Uterus (tissue), 4 donors: ENCODE data around the gene ATP4A. TPM values are rescaled to one million over a fixed set of nuclear protein-coding genes. Genes with fewer than 3 reads are reported as not detected.

ENCODE experiments used
- DNase-seq, 2 donors: peaks; one replicate each; pipeline ENCODE4 v3.0.0-alpha.2; 2019 to 2020
- H3K27ac ChIP-seq, 2 donors: fragments of 200-600 bp; sonication (generic); 1 replicate in 1 of 2; 2 replicates in 1 of 2; pipeline ENCODE4 v1.5.1; 2016 to 2018
- H3K27me3 ChIP-seq, 2 donors: fragments of 200-600 bp; sonication (generic); one replicate each; pipeline ENCODE4 v1.5.1; 2018 to 2019; ENCODE audit warnings: control low read depth in 1 of 2
- H3K36me3 ChIP-seq, 2 donors: fragments of 200-600 bp; sonication (generic); one replicate each; pipeline ENCODE4 v1.5.1; 2019; ENCODE audit warnings: control low read depth in 1 of 2
- H3K4me1 ChIP-seq, 2 donors: fragments of 200-600 bp; sonication (generic); one replicate each; pipeline ENCODE4 v1.5.1; 2018 to 2019; ENCODE audit warnings: control low read depth in 1 of 2
- H3K4me3 ChIP-seq, 2 donors: fragments of 200-600 bp; sonication (generic); 1 replicate in 1 of 2; 2 replicates in 1 of 2; pipeline ENCODE4 v1.5.1; 2018 to 2019; ENCODE audit warnings: mild to moderate bottlenecking in 1 of 2
- H3K9me3 ChIP-seq, 2 donors: fragments of 200-600 bp; sonication (generic); one replicate each; pipeline ENCODE4 v1.5.1; 2019; ENCODE audit warnings: control low read depth in 1 of 2
- CTCF ChIP-seq, 4 experiments: fragments of 200-600 bp in 2 of 4; fragments of 450-650 bp in 2 of 4; sonication (generic) in 2 of 4; IDR thresholded peaks; one replicate each; pipeline ENCODE4 v1.5.1; 2016 to 2019; ENCODE audit warnings: antibody characterized with exemption in 4 of 4, mild to moderate bottlenecking in 2 of 4, moderate library complexity in 1 of 4
- POLR2A ChIP-seq, 2 donors: fragments of 450-650 bp; IDR thresholded peaks; one replicate each; pipeline ENCODE4 v1.6.1; 2016; ENCODE audit warnings: antibody characterized with exemption in 2 of 2, mild to moderate bottlenecking in 1 of 2, moderate library complexity in 1 of 2
- intact Hi-C: fragments of 100-400 bp; cut with DNase I; formaldehyde crosslinking; loops from one replicate; pipeline ENCODE4 v1.15.1; 2023; ENCODE audit warnings: low total_unique reads
- total RNA-seq, 4 donors: library from RNA; depleted of rRNA in 3 of 4; stranded (reverse); fragments of >200 nt in 3 of 4; gene quantifications; one replicate each; pipeline versions ENCODE4 v1.1.0 to v1.2.4, GENCODE V29; 2014 to 2023
- donor health status: DM: yes; HTN: yes; CAD: no.

ATP4A gene
- total RNA-seq, 4 donors from 2014 or later: 0.14 TPM; not detected in 3

GRCh38 chr19:35592226-35592625 is 28.8 kb upstream of the ATP4A start:
- H3K36me3 ChIP-seq: no peaks in the 10 kb centered on the region
- no peaks in the 10 kb centered on the region for H3K27me3 ChIP-seq
- H3K4me1 ChIP-seq: no peaks in the 10 kb centered on the region
- intact Hi-C loops: no loop called here
- H3K27ac ChIP-seq: no peak overlapping the region
- H3K9me3 ChIP-seq: no peaks in the 10 kb centered on the region
- H3K4me3 ChIP-seq: no peak overlapping the region
- TF ChIP-seq CTCF (IDR thresholded peaks at IDR 0.05): peak in 1 of 4 experiments; percentile 8
- TF ChIP-seq POLR2A (IDR thresholded peaks at IDR 0.05): no peak
- DNase-seq: no peak

- H3K4me1 ChIP-seq: no peaks in the 10 kb centered on the region
- no peak overlapping the region for H3K4me3 ChIP-seq
- H3K27me3 ChIP-seq: no peaks in the 10 kb centered on the region
- intact Hi-C loops: no loop called here
- no peak for DNase-seq
- TF ChIP-seq CTCF (IDR thresholded peaks at IDR 0.05) (no peak), POLR2A (IDR thresholded peaks at IDR 0.05) (no peak)
- no peak overlapping the region for H3K27ac ChIP-seq
- H3K36me3 ChIP-seq: no peaks in the 10 kb centered on the region
- no peaks in the 10 kb centered on the region for H3K9me3 ChIP-seq
Measured at GRCh38 chr19:35590875-35591274, 27.4 kb upstream of the ATP4A start.

GRCh38 chr19:35587321-35587720 is 23.9 kb upstream of the ATP4A start:
- no peak for DNase-seq
- intact Hi-C loops: no loop called here
- H3K9me3 ChIP-seq: no peaks in the 10 kb centered on the region

GRCh38 chr19:35585848-35586247 is 22.4 kb upstream of the ATP4A start, which contains the start of gene PMIS2:
TSS of gene PMIS2 (plus strand) at chr19:35586173. CDS start at chr19:35586260, 87 bp downstream.
- no peaks in the 10 kb centered on the region for H3K4me1 ChIP-seq
- no peak for DNase-seq
- H3K4me3 ChIP-seq: no peak within 1 kb of the TSS
- no peak within 1 kb of the TSS for H3K27ac ChIP-seq
- no peaks in the 10 kb centered on the region for H3K27me3 ChIP-seq
- no peaks in the 10 kb centered on the region for H3K9me3 ChIP-seq
- intact Hi-C loops: no loop called here
- TF ChIP-seq POLR2A (IDR thresholded peaks at IDR 0.05) (no peak), CTCF (IDR thresholded peaks at IDR 0.05) (no peak)
- no peaks in the 10 kb centered on the region for H3K36me3 ChIP-seq

More at GRCh38 chr19:35587321-35587720, 23.9 kb upstream of the ATP4A start:
- H3K36me3 ChIP-seq: no peaks in the 10 kb centered on the region
- no peaks in the 10 kb centered on the region for H3K27me3 ChIP-seq
- no peak overlapping the region for H3K4me3 ChIP-seq
- H3K4me1 ChIP-seq: no peaks in the 10 kb centered on the region
- no peak overlapping the region for H3K27ac ChIP-seq
- TF ChIP-seq CTCF (IDR thresholded peaks at IDR 0.05) (no peak), POLR2A (IDR thresholded peaks at IDR 0.05) (no peak)

DNA sequence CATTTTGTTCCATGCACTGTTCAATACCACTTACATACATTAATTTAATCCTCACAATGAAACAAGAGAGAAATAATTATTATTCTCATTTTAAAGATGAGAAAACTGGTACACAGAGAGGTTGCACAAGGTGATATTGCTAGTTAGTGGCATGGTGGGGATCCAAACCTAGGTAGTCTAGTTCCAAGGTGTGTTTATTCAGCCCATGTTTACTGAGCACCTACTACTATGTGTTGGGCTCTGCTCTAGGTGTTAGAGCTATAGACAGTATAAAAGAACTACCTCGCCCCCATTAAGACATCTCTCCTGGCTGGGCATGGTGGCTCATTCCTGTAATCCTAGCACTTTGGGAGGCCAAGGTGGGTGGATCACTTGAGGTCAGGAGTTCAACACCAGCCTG is 19.3 kb upstream of the ATP4A start:
- Histone ChIP-seq H3K9me3 (no peaks in the 10 kb centered on the region), H3K27ac (no peak overlapping the region), H3K27me3 (no peaks in the 10 kb centered on the region), H3K36me3 (no peaks in the 10 kb centered on the region), H3K4me1 (no peaks in the 10 kb centered on the region), H3K4me3 (no peak overlapping the region)
- DNase-seq: no peak
- intact Hi-C loops: no loop called here
- TF ChIP-seq CTCF (IDR thresholded peaks at IDR 0.05): no peak
- TF ChIP-seq POLR2A (IDR thresholded peaks at IDR 0.05): no peak
